Right lobe of liver (tissue), 6 donors: ENCODE data around the gene SRC. TPM values are rescaled to one million over a fixed set of nuclear protein-coding genes. Genes with fewer than 3 reads are reported as not detected.

Experiments
- ATAC-seq, 4 donors: fragments of 200-7000 bp; cut with Tn5 transposase; one replicate each; pipeline ENCODE4 v1.9.1; 2020; ENCODE audit warnings: mild to moderate bottlenecking in 4 of 4, moderate library complexity in 4 of 4
- DNase-seq, 3 donors: peaks; one replicate each; pipeline ENCODE4 v3.0.0-alpha.2; 2020
- H3K27ac ChIP-seq, 3 donors: fragments of 200-600 bp; one replicate each; pipeline ENCODE4 v1.8.0; 2022
- H3K27me3 ChIP-seq, 2 donors: fragments of 200-600 bp; one replicate each; pipeline ENCODE4 v1.8.0; 2022
- H3K36me3 ChIP-seq, 4 donors: fragments of 200-600 bp; sonication (generic) in 1 of 4; one replicate each; pipeline versions ENCODE4 v1.5.1 to v1.8.0; 2017 to 2022; ENCODE audit warnings: control low read depth in 1 of 4
- H3K4me1 ChIP-seq, 4 donors: fragments of 200-600 bp; sonication (generic) in 1 of 4; one replicate each; pipeline versions ENCODE4 v1.5.1 to v1.8.0; 2017 to 2022; ENCODE audit warnings: control low read depth in 1 of 4
- H3K4me3 ChIP-seq, 3 donors: fragments of 200-600 bp; one replicate each; pipeline ENCODE4 v1.8.0; 2022
- H3K9me3 ChIP-seq, 4 donors: fragments of 200-600 bp; sonication (generic) in 1 of 4; one replicate each; pipeline versions ENCODE4 v1.5.1 to v1.8.0; 2017 to 2022; ENCODE audit warnings: control low read depth in 1 of 4
- CTCF ChIP-seq, 4 donors: fragments of 200-600 bp in 3 of 4; fragments of 450-650 bp in 1 of 4; IDR thresholded peaks; one replicate each; pipeline versions ENCODE4 v1.5.1 to v1.8.0; 2016 to 2022; ENCODE audit warnings: antibody characterized with exemption in 4 of 4, mild to moderate bottlenecking in 2 of 4
- POLR2A ChIP-seq: fragments of 450-650 bp; IDR thresholded peaks from one replicate; pipeline ENCODE4 v1.6.1; 2017; ENCODE audit warnings: antibody characterized with exemption, mild to moderate bottlenecking
- WGBS: methylation state at CpG from one replicate; pipeline ENCODE4 v1.1.6; 2018; ENCODE audit warnings: low coverage, low lambda C conversion rate; ENCODE audit not compliant: insufficient coverage; ENCODE audit errors: missing lambda C conversion rate; 5-methylcytosine and 5-hydroxymethylcytosine counted together
- intact Hi-C, 2 donors: fragments of 100-400 bp; cut with DNase I; formaldehyde crosslinking; loops; one replicate each; pipeline versions ENCODE4 v1.11.2 to v1.14.1; 2022
- total RNA-seq, 6 experiments: library from RNA; depleted of rRNA in 2 of 6; stranded (reverse); fragments of >200 nt in 2 of 6; fragmentation: NEBNext Ultra II Directional in 3 of 6; extraction: Animal tissue kit (Norgen Biotek cat#: 25700) in 3 of 6; gene quantifications; one replicate each; pipeline versions ENCODE4 v1.1.0 to v1.2.4, GENCODE V29; 2016 to 2023
- donor health status: DM: no; HTN: yes; CAD: no.
- donor health status: DM: no; HTN: no; CAD: no.
- donor health status: DM: no; HTN: no; CAD: no.
- donor health status: DM: no; HTN: yes; CAD: no.
- donor health status: DM: no; HTN: yes; CAD: no.

SRC gene
- total RNA-seq, 6 experiments from 2014 or later = 3.1 to 17.3 (median 11.2) TPM

DNA sequence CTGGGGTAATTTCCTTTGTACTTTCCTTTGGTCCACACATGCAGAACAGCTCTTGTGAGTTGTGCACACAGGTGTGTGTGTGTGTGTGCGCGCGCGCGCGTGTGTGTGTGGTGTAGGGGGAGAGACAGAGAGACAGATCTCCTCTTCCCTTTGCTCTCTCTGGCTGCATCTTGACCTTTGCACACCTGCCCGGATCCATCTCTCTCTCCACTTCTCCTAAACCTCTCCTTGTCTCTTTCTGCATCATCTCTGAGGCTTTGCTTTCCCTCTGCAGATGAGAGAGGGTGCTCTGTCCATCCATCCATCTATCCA lies 67.0 kb downstream of the SRC start:
- intact Hi-C loops = no loop called here
- DNase-seq = no peak
- WGBS = 58% methylated on average over 7 of the region's 7 CpGs

DNA sequence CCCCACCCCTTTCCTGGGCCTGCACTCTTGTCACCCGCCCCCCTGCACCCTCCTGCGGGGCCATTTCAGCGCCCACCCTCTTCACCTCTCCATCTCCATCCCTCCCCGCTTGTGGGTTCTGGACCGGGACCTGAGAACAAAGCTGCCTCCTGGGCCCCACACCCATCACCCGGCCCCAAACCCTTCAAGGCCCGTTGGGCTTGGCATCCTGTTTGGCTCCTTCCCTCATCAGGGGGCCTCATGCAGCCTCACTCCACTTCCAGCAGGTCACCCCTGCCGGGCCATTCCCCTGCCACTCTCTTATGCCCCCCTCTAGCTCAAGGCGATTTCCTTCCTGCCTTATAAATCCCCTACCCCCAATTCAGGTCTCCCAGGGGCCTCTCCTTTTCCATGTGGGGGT lies 67.4 kb downstream of the SRC start:
- no peak for DNase-seq
- H3K27ac ChIP-seq = no peak overlapping the region
- H3K27me3 ChIP-seq = no peaks in the 10 kb centered on the region
- ATAC-seq = no peak
- no peaks in the 10 kb centered on the region for H3K36me3 ChIP-seq
- H3K4me3 ChIP-seq = no peak overlapping the region
- H3K9me3 ChIP-seq = no peaks in the 10 kb centered on the region
- no peaks in the 10 kb centered on the region for H3K4me1 ChIP-seq
- intact Hi-C loops = no loop called here
- WGBS = 44% methylated on average over 9 of the region's 9 CpGs
- TF ChIP-seq POLR2A = no peak
- TF ChIP-seq CTCF (IDR thresholded peaks at IDR 0.05) = no peak

More for the DNA sequence above, 67.0 kb downstream of the SRC start:
- Histone ChIP-seq H3K9me3 (no peaks in the 10 kb centered on the region), H3K4me3 (no peak overlapping the region), H3K36me3 (no peaks in the 10 kb centered on the region), H3K4me1 (no peaks in the 10 kb centered on the region), H3K27me3 (no peaks in the 10 kb centered on the region), H3K27ac (no peak overlapping the region)
- TF ChIP-seq POLR2A (no peak), CTCF (IDR thresholded peaks at IDR 0.05) (no peak)
- no peak for ATAC-seq

DNA sequence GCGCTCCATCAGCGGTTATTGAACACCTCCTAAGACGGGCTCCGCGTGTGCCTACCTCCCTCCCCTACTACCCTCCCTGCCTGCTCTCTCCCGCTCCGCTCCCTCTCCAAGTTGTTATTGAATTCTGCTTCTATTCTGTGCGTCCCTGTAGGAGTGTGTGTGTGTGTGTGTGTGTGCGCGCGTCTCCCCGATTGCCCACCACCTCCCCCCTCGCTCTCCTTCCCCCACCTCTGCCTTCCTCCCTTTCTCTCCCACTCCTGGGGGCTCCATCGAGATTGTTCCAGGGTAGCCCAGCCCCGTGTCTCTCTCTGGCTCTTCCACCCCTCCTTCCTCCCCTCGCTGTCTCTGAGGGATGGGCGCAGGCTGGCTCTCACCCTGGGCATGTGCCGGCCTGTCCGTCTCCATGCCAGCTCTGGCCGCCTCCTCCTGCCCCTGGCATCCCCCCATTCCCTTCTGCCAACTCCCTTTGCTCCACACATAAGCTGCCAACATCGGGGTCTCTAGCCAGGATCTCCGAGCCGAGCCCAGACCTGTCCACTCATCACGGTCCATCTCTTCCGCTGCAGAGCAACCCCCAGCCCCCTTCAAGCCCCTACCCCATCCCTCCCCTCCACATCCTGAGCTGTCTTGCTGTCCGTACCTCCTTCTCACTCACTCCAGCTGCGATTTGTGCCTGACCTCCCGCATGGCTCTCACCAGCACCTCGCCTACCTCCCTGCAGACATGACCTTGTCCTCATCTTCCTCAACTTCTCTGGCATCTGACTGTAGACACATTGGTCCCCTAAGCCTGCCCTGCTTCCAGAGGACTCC lies 68.5 kb downstream of the SRC start:
- ATAC-seq (no peak), DNase-seq (no peak)
- H3K4me1 ChIP-seq = no peaks in the 10 kb centered on the region
- no peaks in the 10 kb centered on the region for H3K9me3 ChIP-seq
- WGBS = 37% methylated on average over 20 of the region's 29 CpGs
- no peak overlapping the region for H3K27ac ChIP-seq
- TF ChIP-seq POLR2A (no peak), CTCF (IDR thresholded peaks at IDR 0.05) (no peak)
- intact Hi-C loops = no loop called here
- no peak overlapping the region for H3K4me3 ChIP-seq
- H3K27me3 ChIP-seq = no peaks in the 10 kb centered on the region
- H3K36me3 ChIP-seq = no peaks in the 10 kb centered on the region

DNA sequence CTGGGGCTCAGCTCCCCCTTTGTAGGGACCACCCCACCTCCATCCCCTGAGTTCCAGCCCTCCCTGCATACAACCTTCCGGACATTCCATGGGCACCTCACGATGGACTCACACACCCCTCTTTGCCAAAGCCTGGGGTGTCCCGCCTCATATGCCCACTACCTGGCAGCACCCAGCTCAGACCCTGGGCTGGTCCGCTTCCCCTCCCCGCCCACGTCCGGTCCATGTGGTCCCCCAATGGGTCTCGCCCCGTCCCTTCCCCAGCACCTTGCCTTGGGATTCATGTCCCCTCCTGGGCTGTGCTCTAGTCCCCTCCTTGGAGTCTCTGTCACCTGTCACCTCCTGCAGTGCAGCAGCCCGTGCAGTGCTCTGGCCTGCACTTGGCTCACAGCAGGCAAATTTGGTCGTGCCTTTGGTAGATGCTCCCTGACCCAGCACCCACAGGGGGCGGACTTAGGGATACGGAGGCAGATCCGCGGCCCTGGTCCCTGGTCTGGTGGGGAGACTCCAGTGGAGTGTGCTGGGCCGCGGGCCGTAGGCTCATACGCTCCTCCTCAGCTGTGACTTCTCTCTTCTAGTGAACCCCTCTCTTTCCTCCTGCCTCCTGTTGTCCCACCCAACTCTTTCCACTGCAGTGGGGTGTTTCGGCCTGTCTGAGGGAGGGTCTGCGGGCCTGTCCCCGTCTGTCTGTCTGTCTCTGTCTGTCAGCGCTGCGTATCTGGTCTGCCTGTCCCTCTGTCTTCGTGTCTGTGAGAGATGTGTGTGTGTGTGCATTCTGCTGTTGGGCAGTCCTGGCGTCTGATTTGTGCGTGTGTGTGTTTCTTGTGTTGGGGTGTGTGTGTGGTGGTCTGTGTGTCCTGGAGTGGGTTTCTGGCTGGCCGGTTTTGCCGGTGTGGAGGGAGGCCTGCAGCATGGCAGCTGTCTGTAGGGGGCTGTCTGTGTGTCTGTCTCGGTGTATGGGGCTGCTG lies 69.5 kb downstream of the SRC start:
- peak in 1 of 3 donors; percentile 40 for DNase-seq
- no peak for TF ChIP-seq POLR2A
- no peak for TF ChIP-seq CTCF (IDR thresholded peaks at IDR 0.05)
- Histone ChIP-seq H3K27me3 (no peaks in the 10 kb centered on the region), H3K27ac (no peak overlapping the region), H3K4me1 (no peaks in the 10 kb centered on the region), H3K9me3 (no peaks in the 10 kb centered on the region), H3K4me3 (no peak overlapping the region), H3K36me3 (no peaks in the 10 kb centered on the region)
- WGBS = 89% methylated on average over 15 of the region's 30 CpGs
- intact Hi-C loops = no loop called here
- no peak for ATAC-seq
